ENCODE data around the gene GABARAP.

Gene GABARAP

DNA sequence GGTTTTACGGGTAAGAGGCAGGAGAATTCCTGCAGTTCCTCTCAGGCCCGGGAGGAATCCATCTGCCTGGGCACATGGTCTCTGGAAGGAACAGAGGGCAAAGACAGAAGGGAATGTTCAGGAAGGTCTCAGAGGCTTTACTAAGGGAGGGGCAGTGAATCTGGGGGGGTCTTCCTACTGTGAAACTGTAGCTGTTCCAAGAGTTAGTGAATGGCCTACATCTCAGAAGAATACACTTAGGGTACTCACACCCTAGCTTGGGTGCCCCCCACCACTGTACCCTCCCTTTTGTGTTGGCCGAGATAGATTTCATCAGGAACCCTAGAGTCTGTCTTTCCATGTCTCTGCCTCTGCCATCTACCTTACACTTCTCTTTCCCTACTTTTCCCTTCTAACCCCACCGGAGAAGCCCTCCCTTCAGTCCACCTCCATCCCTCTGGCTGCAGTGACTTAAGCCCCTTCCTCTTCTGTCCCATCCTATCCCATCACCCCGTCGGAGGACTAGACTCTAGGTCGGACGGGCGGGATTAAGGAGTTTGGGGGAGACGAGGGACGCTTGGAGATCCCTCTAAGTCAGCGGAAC, 22.9 kb downstream of the GABARAP start:
- DNase-seq (ENCODE audit: insufficient read length, low spot score) (no peak), FAIRE-seq (peak; percentile 64)
- TF ChIP-seq POU2F2 (IDR thresholded peaks at IDR 0.05; ENCODE audit: low read depth, low read length) = no peak
- no peak for TF ChIP-seq POLR2AphosphoS5 (IDR thresholded peaks at IDR 0.05; ENCODE audit: low read depth, low read length)
- no peak for TF ChIP-seq PAX5 (IDR thresholded peaks at IDR 0.05; ENCODE audit: insufficient read depth, low read length, severe bottlenecking)
- TF ChIP-seq POLR2A (IDR thresholded peaks at IDR 0.05; ENCODE audit: low read depth, low read length) = no peak
- no peak for TF ChIP-seq SPI1 (IDR thresholded peaks at IDR 0.05; ENCODE audit: low read depth, low read length)
- TF ChIP-seq TAF1 (IDR thresholded peaks at IDR 0.05; ENCODE audit: low read depth, low read length) = no peak

DNA sequence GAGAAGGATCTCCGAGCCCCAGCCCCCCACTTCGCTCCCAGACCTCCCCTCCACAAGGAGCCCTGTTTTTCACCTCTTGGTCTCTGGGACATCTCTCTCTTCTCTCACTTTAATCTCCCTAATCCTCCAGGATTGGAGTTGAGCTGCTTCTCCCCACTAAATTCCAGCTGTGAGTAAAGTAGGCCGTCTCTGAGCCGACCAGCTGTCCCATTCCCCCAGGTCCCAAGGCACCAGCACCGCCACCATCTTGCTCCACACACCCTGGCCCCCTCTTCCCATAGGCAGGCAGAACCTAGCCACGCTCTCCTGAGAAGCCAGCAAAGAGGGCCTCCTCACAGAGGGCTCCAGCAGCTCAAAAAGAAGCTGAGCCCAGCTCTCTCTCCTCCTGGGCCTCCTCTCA, 23.5 kb downstream of the GABARAP start:
- TF ChIP-seq POLR2A (IDR thresholded peaks at IDR 0.05; ENCODE audit: low read depth, low read length) = no peak
- TF ChIP-seq POLR2AphosphoS5 (IDR thresholded peaks at IDR 0.05; ENCODE audit: low read depth, low read length) = no peak
- TF ChIP-seq TAF1 (IDR thresholded peaks at IDR 0.05; ENCODE audit: low read depth, low read length) = no peak
- TF ChIP-seq POU2F2 (IDR thresholded peaks at IDR 0.05; ENCODE audit: low read depth, low read length) = no peak
- DNase-seq (ENCODE audit: insufficient read length, low spot score) (no peak), FAIRE-seq (no peak)

DNA sequence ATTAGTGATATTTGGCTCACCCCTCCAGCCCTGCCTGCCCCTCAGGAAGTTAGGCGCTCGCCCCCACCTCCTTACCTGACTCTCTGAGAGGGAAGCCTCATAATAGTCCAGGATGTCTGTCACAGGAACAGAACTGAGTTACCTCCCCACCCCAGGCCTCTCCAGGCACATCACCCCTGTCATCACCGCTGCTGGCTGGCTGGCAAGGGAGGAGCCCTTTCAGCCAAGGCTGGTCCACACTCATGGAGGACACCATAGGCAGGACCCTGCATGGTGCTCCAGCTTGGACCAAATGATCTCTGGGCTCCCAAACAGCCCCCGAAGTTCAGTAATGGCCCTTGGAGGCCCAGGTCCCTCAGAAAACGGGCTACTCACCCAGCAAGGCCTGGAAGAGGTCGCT, 24.1 kb downstream of the GABARAP start:
- no peak for TF ChIP-seq PAX5 (IDR thresholded peaks at IDR 0.05; ENCODE audit: insufficient read depth, low read length, severe bottlenecking)
- no peak for TF ChIP-seq POLR2A (IDR thresholded peaks at IDR 0.05; ENCODE audit: low read depth, low read length)
- no peak for TF ChIP-seq POU2F2 (IDR thresholded peaks at IDR 0.05; ENCODE audit: low read depth, low read length)
- TF ChIP-seq SPI1 (IDR thresholded peaks at IDR 0.05; ENCODE audit: low read depth, low read length) = no peak
- TF ChIP-seq TAF1 (IDR thresholded peaks at IDR 0.05; ENCODE audit: low read depth, low read length) = no peak
- DNase-seq (ENCODE audit: insufficient read length, low spot score) (no peak), FAIRE-seq (peak; percentile 33)

DNA sequence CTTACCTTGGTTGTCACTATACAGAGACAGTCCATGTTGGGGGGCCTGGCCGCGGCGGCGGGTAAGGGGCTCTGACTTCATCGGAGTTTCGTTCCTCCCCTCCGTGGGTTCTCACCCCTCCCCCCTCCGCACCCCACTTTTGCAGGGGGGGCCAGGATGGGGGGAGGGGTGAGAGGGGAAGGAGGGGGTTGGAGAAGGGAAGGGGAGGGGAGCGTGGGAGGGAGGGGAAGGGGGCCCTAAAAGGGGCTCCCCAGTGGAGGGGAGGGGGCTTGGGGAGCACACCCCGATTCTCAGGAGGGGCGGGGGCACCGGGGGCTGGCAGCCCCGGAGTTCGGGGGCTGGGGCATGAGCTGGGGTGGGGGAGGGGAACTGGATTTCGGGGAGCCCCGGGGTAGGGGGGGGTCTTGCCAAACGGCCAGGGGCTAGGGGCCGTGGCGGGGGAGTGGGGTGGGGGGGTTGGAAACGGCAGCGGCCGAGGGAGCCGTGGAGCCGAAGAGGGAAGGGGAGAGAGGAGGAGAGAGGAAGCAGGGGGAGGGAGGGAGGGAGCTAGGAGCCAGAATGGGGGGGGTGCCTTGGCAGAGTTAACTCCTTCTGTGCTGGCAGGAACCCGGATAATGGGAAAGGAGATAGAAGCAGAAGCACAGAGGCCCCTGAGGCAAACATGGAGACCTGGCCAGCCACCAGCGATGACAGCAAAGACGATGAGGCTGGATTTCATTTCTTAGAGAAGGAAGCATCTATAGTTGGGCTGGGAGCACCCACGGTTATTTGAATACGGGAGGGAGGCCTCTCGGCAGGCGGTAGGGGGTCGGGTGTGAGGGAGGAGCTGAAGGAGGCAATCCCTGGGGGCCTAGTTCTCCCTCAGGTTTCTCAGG, 24.9 kb downstream of the GABARAP start:
- TF ChIP-seq POU2F2 (IDR thresholded peaks at IDR 0.05; ENCODE audit: low read depth, low read length) = no peak
- no peak for TF ChIP-seq POLR2AphosphoS5 (IDR thresholded peaks at IDR 0.05; ENCODE audit: low read depth, low read length)
- TF ChIP-seq SPI1 (IDR thresholded peaks at IDR 0.05; ENCODE audit: low read depth, low read length) = no peak
- peak; percentile 33 for TF ChIP-seq TAF1 (IDR thresholded peaks at IDR 0.05; ENCODE audit: low read depth, low read length)
- DNase-seq (ENCODE audit: insufficient read length, low spot score) (no peak), FAIRE-seq (peak; percentile 52)

DNA sequence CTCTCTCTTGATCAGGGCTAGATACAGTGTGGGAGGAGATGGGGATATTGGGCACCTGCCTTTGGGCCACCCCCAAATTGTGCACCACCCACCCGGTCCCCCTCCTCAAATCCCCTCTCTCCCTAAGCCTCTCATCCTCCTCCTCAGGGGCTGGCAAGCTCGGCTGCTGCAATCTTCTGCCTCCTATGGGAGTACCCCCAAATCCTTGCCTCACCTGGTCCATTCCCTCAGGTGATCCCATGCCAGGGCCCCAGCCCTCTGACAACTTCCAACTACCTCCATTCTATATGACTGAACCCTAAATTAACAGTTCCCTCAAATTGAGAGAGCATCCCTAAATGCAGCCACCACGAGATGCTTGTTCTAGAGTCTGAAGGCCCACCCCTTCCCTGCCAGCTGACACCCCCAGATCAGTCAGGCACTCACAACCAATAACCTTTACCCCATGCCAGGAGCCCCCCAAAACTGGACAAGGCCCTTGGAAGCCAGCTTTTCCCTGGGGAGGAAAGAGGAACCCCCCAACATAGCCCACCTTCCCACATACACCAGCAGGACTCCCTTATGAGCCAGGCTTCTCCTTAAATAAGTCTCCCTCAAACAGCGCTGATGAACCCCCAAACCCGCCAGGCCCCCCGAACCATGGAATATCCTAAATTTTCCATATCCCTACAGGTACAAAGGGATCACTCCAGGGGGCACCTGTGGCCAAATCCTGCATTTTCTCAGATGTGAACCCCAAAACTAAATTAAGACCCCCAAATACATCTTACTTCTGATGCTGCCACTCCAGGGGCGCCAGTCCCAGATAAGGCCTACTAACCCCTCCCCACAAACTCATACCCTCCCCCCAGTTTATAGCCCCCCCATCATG, 25.8 kb downstream of the GABARAP start:
- DNase-seq (ENCODE audit: insufficient read length, low spot score) (no peak), FAIRE-seq (peak; percentile 9)
- TF ChIP-seq POU2F2 (IDR thresholded peaks at IDR 0.05; ENCODE audit: low read depth, low read length) = no peak
- no peak for TF ChIP-seq POLR2AphosphoS5 (IDR thresholded peaks at IDR 0.05; ENCODE audit: low read depth, low read length)
- no peak for TF ChIP-seq POLR2A (IDR thresholded peaks at IDR 0.05; ENCODE audit: low read depth, low read length)
- no peak for TF ChIP-seq TAF1 (IDR thresholded peaks at IDR 0.05; ENCODE audit: low read depth, low read length)
- no peak for TF ChIP-seq PAX5 (IDR thresholded peaks at IDR 0.05; ENCODE audit: insufficient read depth, low read length, severe bottlenecking)
- TF ChIP-seq SPI1 (IDR thresholded peaks at IDR 0.05; ENCODE audit: low read depth, low read length) = no peak

DNA sequence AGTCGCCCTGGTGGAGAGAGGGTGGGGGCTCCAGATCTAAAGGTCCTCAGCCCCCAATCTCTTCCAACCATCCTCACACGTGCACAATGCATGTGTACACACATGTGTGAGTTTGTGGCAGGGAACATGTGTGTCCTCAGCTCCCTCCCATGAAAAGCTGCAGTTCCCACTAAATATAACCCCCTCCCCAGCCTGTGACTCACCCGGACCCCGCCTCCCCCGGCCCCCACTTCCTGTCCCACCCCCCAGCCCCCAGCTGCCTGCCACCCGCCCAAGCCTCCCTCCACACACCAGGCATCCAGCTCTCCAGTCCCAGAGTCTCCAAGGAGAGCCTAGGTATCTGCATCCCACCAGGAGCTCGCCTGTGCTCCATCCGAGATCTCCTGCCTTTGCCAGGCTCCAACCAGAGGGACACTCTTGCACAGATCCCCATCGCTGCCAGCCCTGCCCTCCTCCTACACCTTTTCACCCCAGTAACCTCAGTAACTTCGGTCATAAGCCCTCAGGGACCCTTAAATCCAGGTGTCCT, 26.5 kb downstream of the GABARAP start:
- TF ChIP-seq SPI1 (IDR thresholded peaks at IDR 0.05; ENCODE audit: low read depth, low read length) (no peak), POLR2AphosphoS5 (IDR thresholded peaks at IDR 0.05; ENCODE audit: low read depth, low read length) (no peak), TAF1 (IDR thresholded peaks at IDR 0.05; ENCODE audit: low read depth, low read length) (no peak), POU2F2 (IDR thresholded peaks at IDR 0.05; ENCODE audit: low read depth, low read length) (no peak), POLR2A (IDR thresholded peaks at IDR 0.05; ENCODE audit: low read depth, low read length) (no peak), PAX5 (IDR thresholded peaks at IDR 0.05; ENCODE audit: insufficient read depth, low read length, severe bottlenecking) (no peak)
- DNase-seq (ENCODE audit: insufficient read length, low spot score) = no peak
- peak; percentile 75 for FAIRE-seq

DNA sequence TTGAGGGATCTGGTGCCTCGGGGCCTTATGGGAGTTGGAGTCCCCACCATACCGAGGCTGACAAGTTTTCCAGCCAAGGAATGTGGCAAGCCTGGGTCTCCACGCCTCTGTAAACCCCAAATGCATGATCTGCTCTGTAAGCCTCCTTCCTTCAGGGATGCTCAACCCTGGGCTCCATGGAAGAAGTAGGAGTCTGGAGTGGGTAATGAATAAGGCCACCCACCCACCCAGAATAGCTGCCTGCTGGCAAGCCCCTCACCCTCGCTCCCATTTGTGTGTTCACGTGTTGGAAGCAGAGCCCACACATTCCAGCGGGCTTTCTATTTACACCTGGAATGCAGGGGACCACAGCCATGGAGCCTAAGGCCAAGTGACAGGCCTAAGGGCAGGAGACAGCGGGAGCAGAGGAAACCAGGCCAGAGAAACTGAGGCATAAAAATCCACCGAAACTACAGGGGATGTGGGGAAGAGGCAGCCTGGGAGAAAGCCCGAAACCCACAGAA, 27.1 kb downstream of the GABARAP start:
- DNase-seq (ENCODE audit: insufficient read length, low spot score) (no peak), FAIRE-seq (no peak)
- TF ChIP-seq POLR2AphosphoS5 (IDR thresholded peaks at IDR 0.05; ENCODE audit: low read depth, low read length) (no peak), POU2F2 (IDR thresholded peaks at IDR 0.05; ENCODE audit: low read depth, low read length) (no peak)

DNA sequence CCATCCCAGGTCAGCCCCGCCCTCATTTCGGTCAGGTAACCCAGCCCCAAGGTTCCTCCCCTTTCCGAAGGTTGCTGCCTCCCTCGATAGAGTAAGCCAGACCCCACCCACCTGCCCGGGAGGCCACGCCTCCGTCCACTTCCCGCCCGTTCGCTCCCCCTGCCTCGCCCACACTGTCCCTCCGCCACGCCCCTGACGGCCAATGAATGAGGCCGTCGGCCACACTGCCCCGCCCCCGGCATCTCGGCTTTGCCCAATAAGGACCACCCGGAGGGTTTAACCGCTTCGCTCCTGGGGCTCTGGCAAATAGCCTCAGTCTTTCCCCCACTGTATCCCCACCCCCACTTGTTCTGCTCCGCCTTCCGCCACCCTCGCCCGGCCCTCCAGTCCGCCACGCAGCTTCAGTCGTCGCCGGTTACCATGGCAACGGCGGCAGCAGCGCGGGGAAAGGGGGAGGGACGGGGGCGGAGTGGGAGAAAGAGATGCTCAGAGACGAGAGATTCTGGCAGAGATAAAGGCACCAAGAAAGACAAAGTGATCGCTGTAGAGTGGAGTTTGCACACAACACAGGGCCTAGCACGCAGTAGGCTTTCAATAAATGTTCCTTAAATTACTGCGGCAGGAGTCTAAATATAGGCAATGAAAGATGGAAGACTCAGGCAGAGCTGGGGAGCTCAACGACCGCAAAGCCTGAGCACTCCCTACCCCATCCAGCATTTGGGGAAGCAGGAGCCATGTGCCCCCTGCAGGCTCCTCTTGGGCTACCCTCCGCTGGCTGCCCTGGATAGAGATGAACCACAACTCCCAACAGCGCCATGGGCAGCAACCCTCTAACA, 27.7 kb downstream of the GABARAP start:
- TF ChIP-seq PAX5 (IDR thresholded peaks at IDR 0.05; ENCODE audit: insufficient read depth, low read length, severe bottlenecking) = no peak
- TF ChIP-seq SPI1 (IDR thresholded peaks at IDR 0.05; ENCODE audit: low read depth, low read length) = 0 out of 2 replicates have a peak, but pooled peaks have one; percentile 15
- peak; percentile 31; the same call in 1 of the 2 replicates for TF ChIP-seq POU2F2 (IDR thresholded peaks at IDR 0.05; ENCODE audit: low read depth, low read length)
- TF ChIP-seq POLR2AphosphoS5 (IDR thresholded peaks at IDR 0.05; ENCODE audit: low read depth, low read length) = no peak
- peak; percentile 96 for DNase-seq (ENCODE audit: insufficient read length, low spot score)
- FAIRE-seq = peak; percentile 100

Measured in GM12891 (cell line).